GM12892 (cell line): ENCODE measurements around the gene DOCK9.

Experiments
- POLR2A ChIP-seq: IDR thresholded peaks from 2 replicates; pipeline ENCODE4 v1.6.1; 2011; ENCODE audit warnings: low read depth, low read length, control low read depth
- POLR2AphosphoS5 ChIP-seq: IDR thresholded peaks from 2 replicates; pipeline ENCODE4 v1.6.1; 2011; ENCODE audit warnings: low read depth, low read length, control low read depth
- TAF1 ChIP-seq: IDR thresholded peaks from 2 replicates; pipeline ENCODE4 v1.6.1; 2011; ENCODE audit warnings: low read depth, mild to moderate bottlenecking, control low read depth, low read length, borderline replicate concordance

- no peak for TF ChIP-seq TAF1
- no peak for TF ChIP-seq POLR2A
- TF ChIP-seq POLR2AphosphoS5, result no peak
These were observed 139.1 kb downstream of the DOCK9 start for GRCh38 chr13:98838776-98839175.
